Measurements from ENCODE around the gene NCKAP1.

GRCh38 chr2:182949572-182950189, 88.6 kb downstream of the NCKAP1 start:
- TF ChIP-seq CTCF (IDR thresholded peaks at IDR 0.05) (no peak), EP300 (IDR thresholded peaks at IDR 0.05; ENCODE audit: low read depth) (no peak)

Measured in transverse colon (tissue), 3 donors.